ENCODE results near the gene CUX1.

GRCh38 chr7:102028206-102028826 lies 210.9 kb downstream of the CUX1 start:
- TF ChIP-seq ATF3 (IDR thresholded peaks at IDR 0.05; ENCODE audit: borderline replicate concordance, extremely low read depth, low read depth, low read length) (no peak), USF1 (IDR thresholded peaks at IDR 0.05; ENCODE audit: borderline replicate concordance, extremely low read length, insufficient read depth, low read depth, low read length) (peak; percentile 46), GABPA (IDR thresholded peaks at IDR 0.05; ENCODE audit: low read depth) (no peak)
